HEK293 (cell line): ENCODE measurements around the gene WDR77.

Experiments
- CTCF ChIA-PET: fragments of 350-600 bp; formaldehyde crosslinking; extraction: SDS; loops from one replicate; lab custom pipeline; 2021; ENCODE audit warnings: antibody characterized with exemption; lab: Yijun Ruan, JAX
- POLR2A ChIA-PET: fragments of 300-600 bp; formaldehyde crosslinking; extraction: SDS; loops from one replicate; lab custom pipeline; 2020; ENCODE audit warnings: antibody characterized with exemption, inconsistent platforms; lab: Yijun Ruan, JAX
- H3K27ac ChIP-seq: fragments of 200-500 bp; sonication (Bioruptor generic); 2 replicates; pipeline ENCODE4 v1.5.1; 2014; ENCODE audit warnings: low read depth, low read length, control low read depth, inconsistent platforms; ENCODE audit errors: extremely low read depth
- H3K36me3 ChIP-seq, 2 experiments: fragments of 200-500 bp in 1 of 2; sonication (Bioruptor generic) in 1 of 2; 1 replicate in 1 of 2; 2 replicates in 1 of 2; pipeline ENCODE4 v1.5.1; 2014 to 2017; ENCODE audit warnings: inconsistent platforms in 2 of 2, low read length in 2 of 2; ENCODE audit not compliant: control insufficient read depth in 2 of 2, insufficient read depth in 1 of 2
- H3K4me1 ChIP-seq: fragments of 200-500 bp; sonication (Bioruptor generic); 2 replicates; pipeline ENCODE4 v1.5.1; 2014; ENCODE audit warnings: mild to moderate bottlenecking, low read length, inconsistent platforms; ENCODE audit not compliant: control insufficient read depth, insufficient read depth
- H3K4me3 ChIP-seq: 2 replicates; pipeline ENCODE4 v1.5.1; 2011; ENCODE audit warnings: low read depth, mild to moderate bottlenecking, control low read depth, low read length, moderate library complexity
- H3K9me3 ChIP-seq: fragments of 200-500 bp; sonication (Bioruptor generic); 2 replicates; pipeline ENCODE4 v1.5.1; 2014; ENCODE audit warnings: low read depth, low read length, inconsistent platforms; ENCODE audit not compliant: control insufficient read depth, insufficient read depth
- BCL6B ChIP-seq: fragments of 450-650 bp; formaldehyde crosslinking; IDR thresholded peaks from 2 replicates; pipeline ENCODE4 v1.5.1; 2017; ENCODE audit warnings: missing biosample characterization, missing genetic modification characterization
- CTCF ChIP-seq: fragments of 450-650 bp; formaldehyde crosslinking; IDR thresholded peaks from 2 replicates; pipeline ENCODE4 v1.5.1; 2016; ENCODE audit warnings: missing biosample characterization, missing genetic modification characterization
- MEIS1 ChIP-seq: sonication (generic); formaldehyde crosslinking; IDR thresholded peaks from 2 replicates; pipeline ENCODE4 v1.8.1; 2022; ENCODE audit warnings: missing genetic modification reagents, mild to moderate bottlenecking, borderline replicate concordance
- PRDM2 ChIP-seq: fragments of 450-650 bp; formaldehyde crosslinking; IDR thresholded peaks from 2 replicates; pipeline ENCODE4 v1.5.1; 2016; ENCODE audit warnings: missing biosample characterization, missing genetic modification characterization, borderline replicate concordance
- RBAK ChIP-seq: fragments of 450-650 bp; formaldehyde crosslinking; IDR thresholded peaks from 2 replicates; pipeline ENCODE4 v1.5.1; 2016; ENCODE audit warnings: missing biosample characterization, missing genetic modification characterization
- YY1 ChIP-seq: fragments of 450-650 bp; formaldehyde crosslinking; IDR thresholded peaks from 2 replicates; pipeline ENCODE4 v1.5.1; 2018; ENCODE audit warnings: missing biosample characterization, missing genetic modification characterization
- ZBTB11 ChIP-seq: fragments of 450-650 bp; formaldehyde crosslinking; conservative IDR thresholded peaks from 2 replicates; pipeline ENCODE4 v1.5.1; 2016; ENCODE audit warnings: low read depth, missing biosample characterization, missing genetic modification characterization
- ZNF175 ChIP-seq: fragments of 450-650 bp; formaldehyde crosslinking; IDR thresholded peaks from 2 replicates; pipeline ENCODE4 v1.5.1; 2016; ENCODE audit warnings: missing biosample characterization, missing genetic modification characterization
- ZNF18 ChIP-seq: fragments of 450-650 bp; formaldehyde crosslinking; IDR thresholded peaks from 2 replicates; pipeline ENCODE4 v1.5.1; 2016; ENCODE audit warnings: missing biosample characterization, missing genetic modification characterization
- ZNF398 ChIP-seq: fragments of 450-650 bp; formaldehyde crosslinking; IDR thresholded peaks from 2 replicates; pipeline ENCODE4 v1.5.1; 2017; ENCODE audit warnings: missing biosample characterization, missing genetic modification characterization
- ZNF501 ChIP-seq: fragments of 450-650 bp; formaldehyde crosslinking; IDR thresholded peaks from 2 replicates; pipeline ENCODE4 v1.5.1; 2016; ENCODE audit warnings: missing biosample characterization, missing genetic modification characterization
- ZNF561 ChIP-seq: fragments of 450-650 bp; IDR thresholded peaks from 2 replicates; pipeline ENCODE4 v1.5.1; 2018; ENCODE audit warnings: missing biosample characterization, missing genetic modification characterization, borderline replicate concordance
- ZNF596 ChIP-seq: fragments of 450-650 bp; IDR thresholded peaks from 2 replicates; pipeline ENCODE4 v1.5.0; 2018; ENCODE audit warnings: missing biosample characterization, mild to moderate bottlenecking, missing genetic modification characterization, moderate library complexity
- ZNF626 ChIP-seq: fragments of 450-650 bp; sonication (Bioruptor Pico); formaldehyde crosslinking; IDR thresholded peaks from 2 replicates; pipeline ENCODE4 v1.5.1; 2018; ENCODE audit warnings: missing biosample characterization, missing genetic modification characterization, inconsistent platforms
- ZNF76 ChIP-seq: fragments of 450-650 bp; formaldehyde crosslinking; IDR thresholded peaks from 2 replicates; pipeline ENCODE4; 2016; ENCODE audit warnings: low read depth, missing biosample characterization, missing genetic modification characterization, borderline replicate concordance

The WDR77 gene

GRCh38 chr1:111439461-111440351 lies 9.3 kb downstream of the WDR77 start (continued):
- TF ChIP-seq YY1 (no peak), ZNF626 (tag by site-specific recombination) (no peak), ZNF501 (tag by site-specific recombination) (no peak), BCL6B (tag by site-specific recombination) (no peak), ZNF596 (tag by site-specific recombination) (no peak), RBAK (no peak)

GRCh38 chr1:111436726-111437125 lies 12.3 kb downstream of the WDR77 start:
- H3K9me3 ChIP-seq, result no peaks in the 10 kb centered on the region
- no peak for TF ChIP-seq CTCF (tag by site-specific recombination)
- no peak for TF ChIP-seq PRDM2 (tag by site-specific recombination)
- no peak for TF ChIP-seq ZNF561
- TF ChIP-seq ZNF175 (tag by site-specific recombination), result no peak
- no peak for TF ChIP-seq MEIS1 (CRISPR knock-in tag)
- no peak for TF ChIP-seq ZBTB11
- TF ChIP-seq ZNF76 (tag by site-specific recombination), result no peak
- no peak for TF ChIP-seq ZNF18 (tag by site-specific recombination)
- TF ChIP-seq ZNF398, result no peak
- H3K4me3 ChIP-seq, result no peak overlapping the region
- ChIA-PET POLR2A (interaction anchor here (1.7 to 2.2 kb wide), 2 partner anchors 12 to 14 kb away, joined by 7 to 8 read pairs; partner anchors contain the start of genes ATP5PB and WDR77), CTCF (interaction anchor here (0.7 to 1.6 kb wide), 2 partner anchors 9 to 218 kb away, joined by 3 read pairs; partner anchors contain the start of gene OVGP1)
- H3K36me3 ChIP-seq, result peaks cover 4 to 46% of the 10 kb centered on the region in 2 experiments; a peak in 1 of 3 replicates
- H3K4me1 ChIP-seq, result no peaks in the 10 kb centered on the region
- no peak overlapping the region for H3K27ac ChIP-seq
